Small intestine (tissue), 16 donors: Measurements from ENCODE around the gene SCGB1D4. TPM values are rescaled to one million over a fixed set of nuclear protein-coding genes. Genes with fewer than 3 reads are reported as not detected.
"Not testable (repeated sequence)": the region's sequence is repeated elsewhere in the genome, so short reads cannot be mapped to it uniquely, and the experiment has no call there.

Experiments used
- DNase-seq, 2 donors: peaks; one replicate each; pipeline versions ENCODE4 v3.0.0 to v3.0.0-alpha.2; 2013
- FAIRE-seq: peaks from 2 replicates; lab custom pipeline; 2012; peaks lifted over from hg19 to GRCh38; lab: Jason Lieb, UNC
- H3K27ac ChIP-seq, 3 donors: one replicate each; pipeline ENCODE4 v1.5.1; 2013; ENCODE audit warnings: low read length in 2 of 3, mild to moderate bottlenecking in 2 of 3, control low read depth in 1 of 3, inconsistent platforms in 1 of 3, low read depth in 1 of 3, moderate library complexity in 1 of 3
- H3K27me3 ChIP-seq, 3 donors: one replicate each; pipeline ENCODE4 v1.6.1; 2013; ENCODE audit warnings: low read length in 3 of 3, inconsistent platforms in 1 of 3; ENCODE audit not compliant: control insufficient read depth in 3 of 3, insufficient read depth in 3 of 3
- H3K36me3 ChIP-seq, 3 donors: one replicate each; pipeline ENCODE4 v1.6.1; 2013; ENCODE audit warnings: low read length in 3 of 3, inconsistent platforms in 1 of 3, low read depth in 1 of 3, mild to moderate bottlenecking in 1 of 3, moderate library complexity in 1 of 3; ENCODE audit not compliant: control insufficient read depth in 3 of 3, insufficient read depth in 2 of 3
- H3K4me1 ChIP-seq, 3 donors: one replicate each; pipeline ENCODE4 v1.6.1; 2013; ENCODE audit warnings: low read length in 2 of 3, inconsistent platforms in 1 of 3, low read depth in 1 of 3, mild to moderate bottlenecking in 1 of 3, moderate library complexity in 1 of 3; ENCODE audit not compliant: control insufficient read depth in 3 of 3, insufficient read depth in 2 of 3
- H3K4me3 ChIP-seq, 3 donors: one replicate each; pipeline ENCODE4 v1.5.1; 2013; ENCODE audit warnings: low read length in 3 of 3, control low read depth in 1 of 3, inconsistent platforms in 1 of 3, low read depth in 1 of 3, mild to moderate bottlenecking in 1 of 3, moderate library complexity in 1 of 3
- H3K9me3 ChIP-seq, 2 donors: one replicate each; pipeline ENCODE4 v1.6.1; 2013; ENCODE audit warnings: low read depth in 1 of 2, low read length in 1 of 2; ENCODE audit not compliant: control insufficient read depth in 2 of 2, insufficient read depth in 1 of 2
- WGBS, 3 donors: extraction: QIAGEN DNeasy Blood & Tissue Kit; methylation state at CpG; one replicate each; pipeline ENCODE4 v1.1.7; 2013; 5-methylcytosine and 5-hydroxymethylcytosine counted together
- long read RNA-seq, 10 donors: transcript quantifications; one replicate each; lab custom pipeline, GENCODE V29; 2026
- polyA plus RNA-seq, 4 donors: library from polyadenylated mRNA; stranded (reverse) in 3 of 4; unstranded in 1 of 4; fragments of 200-250 nt in 3 of 4; fragments of 120-200 nt in 1 of 4; gene quantifications; one replicate each; pipeline versions ENCODE4 v1.2.1 to v1.2.3, GENCODE V29; 2013
- donor health status: healthy with polysubstance abuse.
- donor health status: control.
- donor health status: control.
- donor health status: Bipolar disorder and iron deficiency.
- donor health status: healthy.

Gene SCGB1D4, protein sequence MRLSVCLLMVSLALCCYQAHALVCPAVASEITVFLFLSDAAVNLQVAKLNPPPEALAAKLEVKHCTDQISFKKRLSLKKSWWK
- not detected for polyA plus RNA-seq
- long read RNA-seq, donor 1, result 0 reads
- long read RNA-seq, donor 2, result 0 reads
- long read RNA-seq, donor 3, result 0 reads
- long read RNA-seq, donor 4, result 0 reads
- long read RNA-seq, donor 5, result 0 reads
- long read RNA-seq, donor 6, result 0 reads
- long read RNA-seq, donor 7, result 0 reads
- long read RNA-seq, donor 8, result 0 reads
- long read RNA-seq, donor 9, result 0 reads
- long read RNA-seq, donor 10, result 0 reads

DNA sequence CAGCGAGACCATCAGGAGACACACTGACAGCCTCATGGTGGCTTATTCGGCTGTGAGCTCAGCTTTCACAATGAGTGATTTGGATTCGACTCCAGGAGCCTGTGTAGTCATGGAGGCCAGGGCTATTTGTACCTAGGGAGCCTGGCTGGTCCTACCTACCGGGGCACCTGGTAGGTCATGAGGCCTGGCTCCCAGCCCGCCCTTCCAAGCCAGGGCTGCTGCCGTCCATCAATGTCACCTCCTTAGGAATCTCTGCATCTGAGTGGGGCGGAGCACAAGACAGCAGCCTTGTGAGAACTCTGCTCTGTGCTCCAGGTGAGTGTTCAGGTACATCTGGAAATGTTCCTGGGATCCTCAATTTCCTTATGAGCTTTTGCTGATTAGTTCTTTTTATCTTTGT is at the start of gene SCGB1D4:
TSS of gene SCGB1D4 (minus strand) at position 101 of the 400 bp plus-strand sequence. CDS start at position 36, 65 bp downstream.
- no peaks in the 10 kb centered on the region for H3K9me3 ChIP-seq
- no peak within 1 kb of the TSS for H3K27ac ChIP-seq
- DNase-seq (no peak), FAIRE-seq (no peak)
- H3K4me1 ChIP-seq, result no peaks in the 10 kb centered on the region
- 44 to 64% (median 47%) methylated on average over 7 of the region's 7 CpGs for WGBS, 3 donors
- peaks cover 0 to 14% (median 8%) of the 10 kb centered on the region in 3 donors for H3K27me3 ChIP-seq
- no peaks in the 10 kb centered on the region for H3K36me3 ChIP-seq
- no peak within 1 kb of the TSS for H3K4me3 ChIP-seq

DNA sequence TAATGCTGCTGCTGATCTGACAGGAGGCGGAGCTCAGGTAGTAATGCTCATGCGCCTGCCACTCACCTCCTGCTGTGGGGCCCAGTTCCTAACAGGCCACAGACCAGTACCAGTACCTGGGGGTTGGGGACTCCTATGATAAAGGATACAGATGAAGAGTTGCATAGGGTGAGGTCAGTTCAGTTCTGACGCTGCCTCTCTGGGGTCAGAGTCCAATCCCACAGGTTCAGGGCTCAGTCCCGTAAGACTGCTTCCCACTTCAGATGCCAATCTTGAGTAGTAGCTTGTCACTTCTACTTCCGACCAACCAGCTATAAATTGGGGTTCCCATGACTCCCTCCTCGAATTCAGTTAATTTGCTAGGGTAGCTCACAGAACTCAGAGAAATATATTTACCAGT is 47.0 kb upstream of the SCGB1D4 start:
- no peaks in the 10 kb centered on the region for H3K4me1 ChIP-seq
- DNase-seq (peak; percentile 62 to 72), FAIRE-seq (no peak)
- H3K27me3 ChIP-seq, result no peaks in the 10 kb centered on the region
- H3K27ac ChIP-seq, result no peak overlapping the region
- no peaks in the 10 kb centered on the region for H3K9me3 ChIP-seq
- no peak overlapping the region for H3K4me3 ChIP-seq
- no peaks in the 10 kb centered on the region for H3K36me3 ChIP-seq
- 36 to 62% (median 47%) methylated on average over 6 of the region's 6 CpGs for whole genome bisulfite sequencing, 3 donors

DNA sequence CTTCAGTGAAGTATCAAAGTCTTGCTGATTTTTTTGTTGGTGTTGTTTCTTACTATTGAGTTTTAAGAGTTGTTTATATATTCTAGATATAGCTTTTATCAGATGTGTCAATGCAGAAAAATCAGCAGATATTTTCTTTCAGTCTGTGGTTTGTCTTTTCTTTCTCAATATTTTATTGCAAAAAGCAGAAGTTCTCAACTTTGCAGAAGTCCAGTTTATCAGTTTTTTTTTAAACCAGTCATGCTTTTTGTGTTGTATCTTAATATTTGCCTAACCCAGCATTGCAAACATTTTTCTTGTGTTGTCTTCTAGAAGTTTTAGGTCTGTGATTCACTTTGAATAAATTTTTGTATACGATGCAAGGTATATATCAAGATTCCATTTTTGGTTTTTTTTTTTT is 45.3 kb upstream of the SCGB1D4 start:
- FAIRE-seq, result no peak
- H3K4me1 ChIP-seq, result no peaks in the 10 kb centered on the region
- no peak overlapping the region for H3K27ac ChIP-seq
- no peaks in the 10 kb centered on the region for H3K27me3 ChIP-seq
- no peaks in the 10 kb centered on the region for H3K9me3 ChIP-seq
- H3K36me3 ChIP-seq, result no peaks in the 10 kb centered on the region
- WGBS, 3 donors, result 83 to 88% (median 88%) methylated on average over 1 of the region's 1 CpG
- no peak overlapping the region for H3K4me3 ChIP-seq
- DNase-seq, result no peak

DNA sequence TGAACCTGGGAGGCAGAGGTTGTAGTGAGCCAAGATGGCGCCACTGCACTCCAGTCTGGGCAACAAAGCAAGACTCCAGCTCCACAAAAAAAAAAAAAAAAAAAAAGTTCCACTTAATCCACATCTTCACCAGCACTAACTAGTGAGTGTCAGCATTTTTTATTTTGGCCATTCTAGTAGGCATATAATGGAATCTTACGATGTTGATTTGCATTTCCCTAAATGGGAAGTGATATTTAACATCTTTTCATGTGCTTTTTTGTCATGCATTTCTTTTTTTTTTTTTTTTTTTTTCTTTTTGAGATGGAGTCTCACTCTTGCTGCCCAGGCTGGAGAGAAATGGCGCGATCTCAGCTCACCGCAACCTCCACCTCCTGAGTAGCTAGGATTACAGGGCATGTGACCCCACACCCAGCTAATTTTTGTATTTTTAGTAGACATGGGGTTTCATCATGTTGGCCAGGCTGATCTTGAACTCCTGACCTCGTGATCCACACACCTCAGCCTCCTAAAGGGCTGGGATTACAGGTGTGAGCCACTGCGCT is 44.8 kb upstream of the SCGB1D4 start:
- WGBS, 3 donors, result 88 to 93% (median 90%) methylated on average over 7 of the region's 7 CpGs
- not testable (repeated sequence) for H3K27ac ChIP-seq

DNA sequence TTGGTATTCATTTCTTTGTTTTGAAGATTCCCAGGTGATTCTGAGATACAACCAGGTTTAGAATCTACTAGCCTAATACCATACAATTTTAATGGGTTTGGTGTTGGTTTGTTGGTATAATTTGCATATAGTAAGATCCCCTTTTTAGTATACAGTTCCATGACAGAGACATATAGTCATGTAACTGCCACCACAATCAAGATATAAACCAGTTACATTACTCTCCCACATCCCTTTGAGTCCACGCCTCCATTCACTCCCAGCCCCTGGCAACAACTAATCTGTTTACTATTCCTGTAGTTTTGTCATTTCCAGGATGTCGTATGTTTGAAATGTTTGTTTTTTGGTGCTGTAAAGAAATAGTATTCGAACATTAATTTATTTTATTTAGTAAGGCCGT is 42.7 kb upstream of the SCGB1D4 start:
- Histone ChIP-seq H3K4me3 (no peak overlapping the region), H3K4me1 (peaks cover 0 to 7% (median 0%) of the 10 kb centered on the region in 3 donors), H3K27ac (no peak overlapping the region), H3K27me3 (peaks cover 0 to 7% (median 0%) of the 10 kb centered on the region in 3 donors), H3K36me3 (no peaks in the 10 kb centered on the region), H3K9me3 (no peaks in the 10 kb centered on the region)
- 73 to 83% (median 77%) methylated on average over 4 of the region's 4 CpGs for WGBS, 3 donors
- DNase-seq (no peak), FAIRE-seq (no peak)

More for the DNA sequence above, 44.8 kb upstream of the SCGB1D4 start:
- FAIRE-seq, H3K4me1 ChIP-seq, H3K4me3 ChIP-seq, H3K27me3 ChIP-seq, H3K9me3 ChIP-seq, DNase-seq, H3K36me3 ChIP-seq: not testable (repeated sequence)

DNA sequence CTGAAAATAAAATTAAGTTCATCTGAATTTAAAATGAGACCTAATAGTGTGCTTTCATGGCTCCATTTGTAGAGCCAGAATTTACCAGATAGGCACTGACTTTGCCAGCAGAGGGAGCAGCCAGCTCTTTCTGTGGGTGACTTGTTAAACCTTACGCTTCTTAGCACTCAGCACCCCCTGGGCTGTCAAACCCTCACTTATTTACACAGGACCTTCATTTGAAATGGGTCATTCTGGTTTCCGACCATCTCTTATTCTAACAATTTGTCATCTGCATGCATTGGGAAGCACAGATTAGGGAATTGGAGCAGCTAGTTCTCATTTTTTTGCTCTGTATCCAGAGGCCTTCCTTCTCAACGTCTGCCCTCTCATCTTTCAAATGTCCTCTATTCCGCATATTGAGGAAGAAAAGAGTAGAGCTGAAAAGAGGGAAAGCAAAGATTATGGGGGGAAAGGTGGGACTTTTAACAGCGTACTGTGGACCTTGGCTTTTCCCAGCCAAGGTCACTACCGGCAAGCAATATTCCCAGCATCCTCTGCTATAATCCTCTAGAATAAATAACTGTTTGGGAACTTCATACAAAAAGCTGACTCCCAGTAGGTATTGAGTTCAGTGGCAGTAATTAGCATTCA is 41.5 kb upstream of the SCGB1D4 start:
- H3K27me3 ChIP-seq, result peaks cover 0 to 14% (median 0%) of the 10 kb centered on the region in 3 donors
- DNase-seq (peak; percentile 64 to 69), FAIRE-seq (no peak)
- no peak overlapping the region for H3K4me3 ChIP-seq
- H3K27ac ChIP-seq, result no peak overlapping the region
- H3K9me3 ChIP-seq, result no peaks in the 10 kb centered on the region
- WGBS, 3 donors, result 53 to 72% (median 56%) methylated on average over 6 of the region's 6 CpGs
- no peaks in the 10 kb centered on the region for H3K36me3 ChIP-seq
- H3K4me1 ChIP-seq, result peaks cover 0 to 7% (median 0%) of the 10 kb centered on the region in 3 donors

DNA sequence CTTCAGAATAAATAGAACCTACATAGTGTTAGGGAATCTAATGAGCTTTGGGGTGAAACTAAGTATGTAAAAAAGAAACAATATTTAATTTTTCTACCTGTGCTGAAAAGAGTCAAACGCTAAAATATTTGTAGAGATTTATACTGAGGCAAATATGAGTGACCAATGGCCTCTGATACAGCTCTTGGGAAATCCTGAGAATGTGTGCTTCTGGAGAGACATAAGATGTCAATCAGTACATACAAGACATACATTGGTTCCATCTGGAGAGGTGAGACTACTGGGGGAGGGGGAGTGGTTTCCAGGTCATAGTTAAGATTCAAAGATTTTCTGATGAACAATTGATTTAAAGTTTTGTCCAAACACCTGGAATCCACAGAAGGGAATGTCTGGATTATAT is 39.3 kb upstream of the SCGB1D4 start:
- Histone ChIP-seq H3K27me3 (peaks cover 0 to 18% (median 0%) of the 10 kb centered on the region in 3 donors), H3K27ac (no peak overlapping the region), H3K4me1 (peaks cover 0 to 7% (median 0%) of the 10 kb centered on the region in 3 donors), H3K36me3 (no peaks in the 10 kb centered on the region), H3K4me3 (peak overlapping the region in 2 of 3 donors; percentile 64 to 79), H3K9me3 (no peaks in the 10 kb centered on the region)
- DNase-seq, result no peak
- FAIRE-seq, result no peak
- 32 to 55% (median 36%) methylated on average over 1 of the region's 1 CpG for WGBS, 3 donors

DNA sequence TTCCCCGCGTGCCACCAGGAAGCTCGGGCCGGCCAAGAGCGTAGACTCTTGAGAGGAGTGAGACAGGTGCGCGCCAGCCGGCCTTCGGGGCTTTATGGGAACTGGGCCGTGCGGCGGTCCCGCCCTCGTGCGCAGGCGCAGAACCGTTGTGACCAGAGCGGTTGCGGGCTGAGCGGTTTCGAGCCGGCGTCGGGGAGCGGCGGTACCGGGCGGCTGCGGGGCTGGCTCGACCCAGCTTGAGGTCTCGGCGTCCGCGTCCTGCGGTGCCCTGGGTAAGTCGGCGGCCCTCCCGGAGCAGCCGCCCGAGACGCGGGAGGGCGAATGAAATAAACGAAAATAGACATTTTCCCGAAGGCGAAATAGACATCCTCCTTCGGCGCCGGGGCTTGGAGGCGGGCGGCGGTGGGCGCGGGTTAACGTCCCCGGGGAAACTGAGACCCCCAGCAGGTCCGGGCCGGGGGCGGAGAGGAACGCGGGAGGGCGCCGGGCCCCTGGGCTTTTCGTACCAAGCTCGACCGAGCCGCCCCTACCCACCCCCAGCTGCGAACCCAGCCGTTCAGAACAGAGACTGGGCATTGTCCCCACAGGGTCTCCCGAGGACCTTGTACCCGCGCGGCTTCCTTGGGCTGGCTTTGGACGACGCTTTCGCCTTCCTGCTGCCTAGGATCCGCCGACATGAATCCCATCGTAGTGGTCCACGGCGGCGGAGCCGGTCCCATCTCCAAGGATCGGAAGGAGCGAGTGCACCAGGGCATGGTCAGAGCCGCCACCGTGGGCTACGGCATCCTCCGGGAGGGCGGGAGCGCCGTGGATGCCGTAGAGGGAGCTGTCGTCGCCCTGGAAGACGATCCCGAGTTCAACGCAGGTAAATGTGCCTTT is 38.7 kb upstream of the SCGB1D4 start, which contains the start of gene ASRGL1:
TSS of gene ASRGL1 (plus strand) at position 146 of the 879 bp plus-strand sequence. CDS start at position 676, 530 bp downstream.
- H3K4me1 ChIP-seq, result peaks cover 0 to 7% (median 0%) of the 10 kb centered on the region in 3 donors
- peaks cover 0 to 20% (median 0%) of the 10 kb centered on the region in 3 donors for H3K27me3 ChIP-seq
- 0 to 1% (median 1%) methylated on average over 70 to 98 of the region's 98 CpGs for WGBS, 3 donors
- H3K27ac ChIP-seq, result peak within 1 kb of the TSS in 1 of 3 donors; percentile 12
- no peaks in the 10 kb centered on the region for H3K36me3 ChIP-seq
- peak within 1 kb of the TSS; percentile 46 to 79 (median 64) for H3K4me3 ChIP-seq
- FAIRE-seq (no peak), DNase-seq (peak; percentile 81 to 89)
- no peaks in the 10 kb centered on the region for H3K9me3 ChIP-seq
